Measurements from ENCODE around the gene TMPRSS6. TPM values are rescaled to one million over a fixed set of nuclear protein-coding genes. Genes with fewer than 3 reads are reported as not detected.

TMPRSS6 gene
- total and polyA plus RNA-seq, 9 donors: 0.04 to 2.4 (median 0.33) TPM; not detected in 6

DNA sequence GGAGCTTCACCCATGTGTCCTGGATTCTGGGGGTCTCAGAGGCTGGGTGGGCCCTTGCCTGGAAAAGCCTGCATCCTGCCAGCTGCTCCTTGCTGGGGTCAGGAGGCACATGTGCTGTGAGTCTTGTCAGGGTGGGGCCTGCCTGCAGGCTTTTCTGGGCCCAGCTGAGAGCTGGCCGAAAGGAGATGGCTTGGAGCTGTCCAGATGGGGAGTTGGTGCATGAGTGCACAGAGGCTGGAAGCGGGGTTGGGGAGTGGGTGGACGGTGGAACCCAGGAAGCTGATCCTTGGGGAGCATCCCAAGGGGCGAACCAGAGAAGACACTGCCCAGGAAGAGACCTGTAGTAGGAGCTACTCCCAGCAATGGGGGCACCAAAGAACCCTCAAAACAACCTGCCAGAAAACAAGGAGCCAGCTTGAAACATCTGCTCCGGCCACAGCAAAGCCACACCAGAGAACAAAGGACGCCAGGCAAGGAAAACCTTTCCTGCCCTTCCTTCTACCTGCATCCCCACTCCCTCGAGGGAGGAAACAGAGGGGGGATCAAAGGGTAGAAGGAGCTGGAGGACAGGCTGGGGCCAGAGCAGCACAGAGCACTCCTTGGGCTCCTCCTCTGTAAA, 66.2 kb downstream of the TMPRSS6 start:
- TF ChIP-seq EP300 (IDR thresholded peaks at IDR 0.05) (no peak), POLR2A (IDR thresholded peaks at IDR 0.05) (no peak)
- TF ChIP-seq, protein P1, sequence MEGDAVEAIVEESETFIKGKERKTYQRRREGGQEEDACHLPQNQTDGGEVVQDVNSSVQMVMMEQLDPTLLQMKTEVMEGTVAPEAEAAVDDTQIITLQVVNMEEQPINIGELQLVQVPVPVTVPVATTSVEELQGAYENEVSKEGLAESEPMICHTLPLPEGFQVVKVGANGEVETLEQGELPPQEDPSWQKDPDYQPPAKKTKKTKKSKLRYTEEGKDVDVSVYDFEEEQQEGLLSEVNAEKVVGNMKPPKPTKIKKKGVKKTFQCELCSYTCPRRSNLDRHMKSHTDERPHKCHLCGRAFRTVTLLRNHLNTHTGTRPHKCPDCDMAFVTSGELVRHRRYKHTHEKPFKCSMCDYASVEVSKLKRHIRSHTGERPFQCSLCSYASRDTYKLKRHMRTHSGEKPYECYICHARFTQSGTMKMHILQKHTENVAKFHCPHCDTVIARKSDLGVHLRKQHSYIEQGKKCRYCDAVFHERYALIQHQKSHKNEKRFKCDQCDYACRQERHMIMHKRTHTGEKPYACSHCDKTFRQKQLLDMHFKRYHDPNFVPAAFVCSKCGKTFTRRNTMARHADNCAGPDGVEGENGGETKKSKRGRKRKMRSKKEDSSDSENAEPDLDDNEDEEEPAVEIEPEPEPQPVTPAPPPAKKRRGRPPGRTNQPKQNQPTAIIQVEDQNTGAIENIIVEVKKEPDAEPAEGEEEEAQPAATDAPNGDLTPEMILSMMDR (IDR thresholded peaks at IDR 0.05): no peak
- no peak overlapping the region for H3K27ac ChIP-seq

DNA sequence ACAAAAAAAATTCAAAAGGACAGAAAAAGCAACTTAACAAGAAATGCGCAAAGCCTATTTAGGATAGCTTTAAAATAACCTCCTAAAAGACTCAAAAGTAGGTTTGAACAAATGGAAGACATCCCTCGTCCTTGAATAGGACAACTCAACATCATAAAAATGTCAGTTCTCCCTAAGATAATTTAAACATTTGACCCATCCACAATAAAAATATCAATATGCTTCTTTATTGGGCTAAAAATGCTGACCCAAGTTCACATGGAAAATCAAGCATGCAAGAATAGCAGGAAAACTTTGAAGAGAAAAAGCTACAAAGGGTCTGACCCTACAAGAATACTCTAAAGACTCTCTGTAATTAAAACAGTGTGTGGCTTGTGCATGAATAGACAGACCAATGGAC, 70.0 kb downstream of the TMPRSS6 start:
- intact Hi-C loops (cut with DNase I): no loop called here
- WGBS, 3 donors: 59 to 72% (median 72%) methylated on average over 2 of the region's 2 CpGs
- Histone ChIP-seq H3K27me3 (no peaks in the 10 kb centered on the region), H3K4me1 (ENCODE audit: insufficient read depth) (no peaks in the 10 kb centered on the region), H3K36me3 (no peaks in the 10 kb centered on the region), H3K4me3 (no peak overlapping the region), H3K9me3 (no peaks in the 10 kb centered on the region), H3K27ac (no peak overlapping the region)
- DNase-seq: no peak
- TF ChIP-seq EP300 (IDR thresholded peaks at IDR 0.05) (no peak), POLR2A (IDR thresholded peaks at IDR 0.05) (no peak)

More for the DNA sequence above, 66.2 kb downstream of the TMPRSS6 start:
- H3K4me3 ChIP-seq: no peak overlapping the region
- no peaks in the 10 kb centered on the region for H3K4me1 ChIP-seq (ENCODE audit: insufficient read depth)
- H3K27me3 ChIP-seq: no peaks in the 10 kb centered on the region
- WGBS, 3 donors: 61 to 79% (median 62%) methylated on average over 7 of the region's 7 CpGs
- DNase-seq: no peak
- H3K36me3 ChIP-seq: no peaks in the 10 kb centered on the region
- H3K9me3 ChIP-seq: no peaks in the 10 kb centered on the region
- intact Hi-C loops (cut with DNase I): loop anchor here in 1 of 4 donors (10.0 kb wide), 1 partner anchor 259 kb away; no protein-coding TSS in a partner anchor

DNA sequence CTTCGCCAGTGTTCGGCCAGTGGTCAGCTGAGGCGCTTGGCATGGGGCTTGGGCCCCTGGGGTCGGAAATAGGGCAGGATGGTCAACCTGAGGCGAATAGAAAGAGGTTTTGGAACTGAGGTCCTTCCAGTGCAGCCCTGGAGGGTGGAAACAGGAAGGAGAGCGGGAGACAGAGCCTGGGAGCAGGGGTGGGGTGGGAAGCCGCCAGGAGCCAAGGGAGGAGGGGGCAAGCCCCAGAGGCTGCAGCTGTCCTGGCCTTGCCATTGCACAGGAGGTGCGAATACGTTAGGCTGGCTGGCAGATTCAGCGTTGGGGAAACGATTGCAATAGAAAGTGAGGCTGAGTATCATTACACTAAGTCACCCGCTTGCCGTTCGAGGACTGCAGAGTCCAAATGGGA, 71.8 kb downstream of the TMPRSS6 start:
- Histone ChIP-seq H3K27ac (no peak overlapping the region), H3K4me1 (ENCODE audit: insufficient read depth) (peaks cover under 1% of the 10 kb centered on the region), H3K36me3 (no peaks in the 10 kb centered on the region), H3K27me3 (no peaks in the 10 kb centered on the region), H3K4me3 (no peak overlapping the region), H3K9me3 (no peaks in the 10 kb centered on the region)
- TF ChIP-seq POLR2A (IDR thresholded peaks at IDR 0.05) (no peak), EP300 (IDR thresholded peaks at IDR 0.05) (no peak)
- TF ChIP-seq, protein P1 (IDR thresholded peaks at IDR 0.05): no peak
- no peak for DNase-seq
- intact Hi-C loops (cut with DNase I): no loop called here
- WGBS, 3 donors: 47 to 58% (median 57%) methylated on average over 14 of the region's 14 CpGs

DNA sequence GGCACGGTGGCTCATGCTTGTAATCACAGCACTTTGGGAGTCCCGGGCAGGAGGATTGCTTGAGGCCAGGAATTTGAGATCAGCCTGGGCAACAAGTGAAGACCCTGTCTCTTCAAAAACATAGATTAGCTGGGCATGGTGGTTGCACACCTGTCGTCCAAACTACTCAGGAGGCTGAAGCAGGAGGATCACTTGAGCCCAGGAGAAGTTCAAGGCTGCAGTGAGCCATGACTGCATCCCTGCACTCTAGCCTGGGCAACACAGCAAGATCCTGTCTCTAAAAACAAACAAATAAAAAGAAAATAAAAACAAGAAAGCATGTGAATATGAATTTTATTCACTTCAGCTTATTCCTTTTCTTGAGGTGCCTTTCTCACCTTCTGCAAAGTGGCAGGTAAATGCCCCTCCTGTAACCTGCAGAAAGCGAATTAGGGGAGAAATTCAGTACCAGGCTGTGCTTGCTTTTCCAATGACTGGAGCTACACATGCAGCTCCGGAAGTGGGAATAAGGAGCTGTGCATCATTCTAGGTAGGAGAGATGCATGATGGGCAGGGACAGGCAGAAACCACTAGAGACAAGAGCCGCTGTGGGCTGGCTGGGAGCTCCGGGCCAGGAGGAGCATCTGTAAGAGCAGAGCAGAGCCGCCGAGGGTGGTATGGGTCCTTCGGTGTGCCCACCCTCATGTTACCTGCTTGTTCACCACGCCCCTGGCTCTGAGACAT, 72.7 kb downstream of the TMPRSS6 start:
- H3K27me3 ChIP-seq: no peaks in the 10 kb centered on the region
- TF ChIP-seq POLR2A (IDR thresholded peaks at IDR 0.05) (no peak), EP300 (IDR thresholded peaks at IDR 0.05) (no peak)
- TF ChIP-seq, protein P1 (IDR thresholded peaks at IDR 0.05): no peak
- no peak overlapping the region for H3K4me3 ChIP-seq
- DNase-seq: no peak
- no peaks in the 10 kb centered on the region for H3K36me3 ChIP-seq
- no peak overlapping the region for H3K27ac ChIP-seq
- intact Hi-C loops (cut with DNase I): no loop called here
- peaks cover 5% of the 10 kb centered on the region for H3K4me1 ChIP-seq (ENCODE audit: insufficient read depth)
- WGBS, 3 donors: 76 to 81% (median 80%) methylated on average over 11 of the region's 11 CpGs
- H3K9me3 ChIP-seq: no peaks in the 10 kb centered on the region
